ENCODE measurements around the gene SLC29A3. TPM values are rescaled to one million over a fixed set of nuclear protein-coding genes. Genes with fewer than 3 reads are reported as not detected.

The SLC29A3 gene
- total RNA-seq, 2 experiments from 2014 or later: 4.3 TPM

DNA sequence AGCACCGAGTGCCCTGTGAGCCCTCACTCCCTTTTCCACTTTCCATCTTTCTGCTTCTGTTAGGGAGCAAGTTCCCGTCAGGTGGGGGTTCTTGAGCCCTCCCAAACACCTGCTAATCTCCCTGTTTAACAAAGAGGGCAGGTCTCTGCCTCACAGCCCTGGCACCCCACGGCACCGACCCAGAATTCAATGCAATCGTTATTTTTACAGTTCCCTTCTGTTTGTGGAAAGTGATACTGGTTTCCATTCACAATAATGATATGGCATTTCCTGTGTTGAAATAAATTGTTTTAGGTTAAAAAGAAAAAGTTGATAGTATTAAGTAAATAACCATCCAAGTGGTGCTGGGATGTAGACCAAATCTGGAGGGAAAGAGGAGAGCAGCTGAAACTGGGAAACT lies 38.8 kb upstream of the SLC29A3 start:
- no peak overlapping the region for H3K27ac Mint-ChIP-seq

DNA sequence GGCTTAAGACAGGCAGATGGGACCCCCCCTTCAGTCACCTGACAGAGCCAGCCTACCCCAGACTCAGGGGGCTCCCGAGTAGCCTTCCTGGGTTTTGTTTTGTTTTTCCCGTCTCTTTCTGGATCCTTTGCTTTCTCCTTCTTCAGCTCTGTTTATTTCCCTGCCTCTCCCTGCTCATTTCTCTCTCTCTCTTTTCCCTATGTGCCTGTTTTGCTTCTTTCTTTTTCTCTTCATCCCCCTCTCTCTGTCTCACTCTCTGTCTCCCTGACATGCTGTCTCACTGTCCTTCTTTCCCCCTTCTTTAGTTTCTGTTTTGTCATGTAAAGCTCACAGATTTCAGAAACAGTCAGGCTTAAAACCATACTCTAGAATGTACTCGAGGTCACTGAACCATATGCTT lies 38.2 kb upstream of the SLC29A3 start:
- DNase-seq: no peak

More for the DNA sequence above, 38.8 kb upstream of the SLC29A3 start:
- no peaks in the 10 kb centered on the region for H3K4me1 Mint-ChIP-seq
- H3K4me3 Mint-ChIP-seq: no peak overlapping the region
- DNase-seq: no peak
- H3K36me3 Mint-ChIP-seq: no peaks in the 10 kb centered on the region
- no peaks in the 10 kb centered on the region for H3K27me3 Mint-ChIP-seq
- H3K9me3 Mint-ChIP-seq: no peaks in the 10 kb centered on the region

DNA sequence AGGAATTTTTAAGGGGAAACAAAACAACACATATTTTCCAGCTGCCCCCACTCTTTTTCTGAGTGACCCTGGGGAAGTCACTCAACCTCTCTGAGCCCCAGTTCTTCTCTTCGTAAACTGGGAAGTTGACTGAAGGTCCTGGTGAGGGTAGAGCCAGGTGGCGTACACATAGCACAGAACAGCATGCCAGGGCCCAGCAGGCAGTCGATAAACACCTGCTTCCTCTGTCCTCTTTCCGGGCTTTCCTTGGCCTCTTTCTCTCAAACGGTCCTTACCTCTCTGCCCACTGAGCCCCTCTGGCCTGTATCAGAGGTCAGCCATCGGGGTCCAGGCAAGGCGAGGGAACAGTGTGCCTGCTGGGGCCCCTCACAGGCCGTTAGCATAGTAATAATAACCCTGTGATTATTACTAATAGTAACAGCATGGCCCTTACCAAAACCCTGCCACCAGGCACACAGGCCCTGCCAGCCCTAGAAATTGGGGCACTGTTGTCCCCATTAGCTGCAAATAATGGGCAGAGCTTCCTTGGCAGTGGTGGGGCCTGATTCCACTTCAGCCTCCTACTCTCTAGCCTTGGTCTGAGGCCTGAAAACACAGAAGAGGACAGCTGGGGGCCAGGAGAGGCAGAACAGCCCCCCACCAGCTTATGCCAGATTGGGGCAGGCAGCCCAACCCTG lies 37.3 kb upstream of the SLC29A3 start:
- H3K36me3 Mint-ChIP-seq: no peaks in the 10 kb centered on the region
- no peaks in the 10 kb centered on the region for H3K9me3 Mint-ChIP-seq
- H3K27me3 Mint-ChIP-seq: no peaks in the 10 kb centered on the region
- no peak for DNase-seq
- no peak overlapping the region for H3K4me3 Mint-ChIP-seq
- H3K27ac Mint-ChIP-seq: no peak overlapping the region
- no peaks in the 10 kb centered on the region for H3K4me1 Mint-ChIP-seq

More for the DNA sequence above, 38.2 kb upstream of the SLC29A3 start:
- no peaks in the 10 kb centered on the region for H3K4me1 Mint-ChIP-seq
- H3K4me3 Mint-ChIP-seq: no peak overlapping the region
- no peaks in the 10 kb centered on the region for H3K9me3 Mint-ChIP-seq
- H3K27ac Mint-ChIP-seq: no peak overlapping the region
- H3K36me3 Mint-ChIP-seq: no peaks in the 10 kb centered on the region
- no peaks in the 10 kb centered on the region for H3K27me3 Mint-ChIP-seq

- Mint-ChIP-seq H3K36me3 (no peaks in the 10 kb centered on the region), H3K4me1 (no peaks in the 10 kb centered on the region), H3K27ac (no peak overlapping the region), H3K27me3 (no peaks in the 10 kb centered on the region), H3K4me3 (no peak overlapping the region), H3K9me3 (no peaks in the 10 kb centered on the region)
- DNase-seq: no peak
Observed at GRCh38 chr10:71282323-71282680, 36.8 kb upstream of the SLC29A3 start.

GRCh38 chr10:71283410-71283809 lies 35.6 kb upstream of the SLC29A3 start:
- Mint-ChIP-seq H3K4me3 (no peak overlapping the region), H3K27me3 (no peaks in the 10 kb centered on the region), H3K4me1 (no peaks in the 10 kb centered on the region), H3K9me3 (no peaks in the 10 kb centered on the region), H3K36me3 (no peaks in the 10 kb centered on the region), H3K27ac (no peak overlapping the region)
- DNase-seq: no peak

GRCh38 chr10:71283876-71284275 lies 35.2 kb upstream of the SLC29A3 start:
- no peaks in the 10 kb centered on the region for H3K9me3 Mint-ChIP-seq
- no peak overlapping the region for H3K4me3 Mint-ChIP-seq
- H3K27me3 Mint-ChIP-seq: no peaks in the 10 kb centered on the region
- H3K27ac Mint-ChIP-seq: no peak overlapping the region
- no peaks in the 10 kb centered on the region for H3K36me3 Mint-ChIP-seq
- H3K4me1 Mint-ChIP-seq: no peaks in the 10 kb centered on the region
- DNase-seq: no peak

DNA sequence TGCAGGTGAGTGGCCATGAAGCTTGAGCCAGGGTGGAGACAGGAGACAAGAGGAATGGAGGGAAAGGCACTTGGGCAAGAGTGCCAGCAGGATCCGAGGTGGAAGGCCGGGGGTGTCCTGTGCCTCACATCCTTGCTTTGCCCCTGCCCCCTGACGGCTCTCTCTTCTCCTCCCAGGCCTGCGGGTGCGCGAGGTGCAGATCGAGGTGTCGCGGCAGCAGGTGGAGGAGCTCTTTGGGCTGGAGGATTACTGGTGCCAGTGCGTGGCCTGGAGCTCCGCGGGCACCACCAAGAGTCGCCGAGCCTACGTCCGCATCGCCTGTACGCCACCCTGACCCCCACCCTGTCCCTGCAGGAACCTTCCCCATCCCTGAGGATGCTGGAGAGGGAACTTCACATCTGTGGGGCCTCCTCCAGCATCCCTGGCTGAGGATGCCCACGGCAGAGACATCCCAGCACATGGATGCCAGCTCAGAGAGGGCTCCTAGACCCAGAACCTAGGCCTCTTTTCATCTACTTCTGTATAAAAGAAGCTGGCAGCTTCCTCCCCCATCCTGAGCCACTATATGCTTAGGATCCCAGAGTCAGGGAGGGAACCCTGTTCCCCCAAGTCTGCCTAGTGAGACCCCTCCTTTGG lies 34.4 kb upstream of the SLC29A3 start:
- H3K4me3 Mint-ChIP-seq: no peak overlapping the region
- no peaks in the 10 kb centered on the region for H3K4me1 Mint-ChIP-seq
- no peaks in the 10 kb centered on the region for H3K9me3 Mint-ChIP-seq
- no peak for DNase-seq
- H3K36me3 Mint-ChIP-seq: no peaks in the 10 kb centered on the region
- H3K27ac Mint-ChIP-seq: no peak overlapping the region
- no peaks in the 10 kb centered on the region for H3K27me3 Mint-ChIP-seq

GRCh38 chr10:71285180-71285545 lies 33.9 kb upstream of the SLC29A3 start:
- H3K9me3 Mint-ChIP-seq: no peaks in the 10 kb centered on the region
- no peaks in the 10 kb centered on the region for H3K36me3 Mint-ChIP-seq
- H3K27ac Mint-ChIP-seq: no peak overlapping the region
- peak; percentile 40 for DNase-seq
- no peaks in the 10 kb centered on the region for H3K27me3 Mint-ChIP-seq
- no peak overlapping the region for H3K4me3 Mint-ChIP-seq
- no peaks in the 10 kb centered on the region for H3K4me1 Mint-ChIP-seq

DNA sequence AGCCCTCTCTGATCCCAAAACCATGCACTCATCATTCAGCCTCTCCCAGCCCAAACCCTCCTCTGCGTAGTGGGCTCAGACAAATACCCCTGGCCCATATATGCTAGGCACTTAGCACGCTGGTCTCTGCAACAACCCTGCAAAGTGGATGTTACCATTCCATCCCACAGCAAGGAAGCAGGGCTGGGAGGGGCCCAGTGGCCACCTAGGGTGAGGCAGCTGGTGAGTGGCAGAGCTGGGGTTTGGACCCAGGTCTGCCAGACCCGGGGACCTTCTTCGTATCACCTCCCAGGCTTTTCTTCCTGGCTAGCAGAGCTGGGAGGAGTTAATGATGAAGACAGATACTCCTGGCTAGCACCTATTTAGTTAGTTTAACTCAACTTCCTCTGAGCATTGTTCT lies 33.1 kb upstream of the SLC29A3 start:
- no peak overlapping the region for H3K4me3 Mint-ChIP-seq
- no peaks in the 10 kb centered on the region for H3K27me3 Mint-ChIP-seq

GRCh38 chr10:71286521-71287294 lies 32.4 kb upstream of the SLC29A3 start:
- no peak for DNase-seq

More for the DNA sequence above, 33.1 kb upstream of the SLC29A3 start:
- Mint-ChIP-seq H3K36me3 (no peaks in the 10 kb centered on the region), H3K4me1 (no peaks in the 10 kb centered on the region), H3K27ac (no peak overlapping the region), H3K9me3 (no peaks in the 10 kb centered on the region)
- DNase-seq: no peak

DNA sequence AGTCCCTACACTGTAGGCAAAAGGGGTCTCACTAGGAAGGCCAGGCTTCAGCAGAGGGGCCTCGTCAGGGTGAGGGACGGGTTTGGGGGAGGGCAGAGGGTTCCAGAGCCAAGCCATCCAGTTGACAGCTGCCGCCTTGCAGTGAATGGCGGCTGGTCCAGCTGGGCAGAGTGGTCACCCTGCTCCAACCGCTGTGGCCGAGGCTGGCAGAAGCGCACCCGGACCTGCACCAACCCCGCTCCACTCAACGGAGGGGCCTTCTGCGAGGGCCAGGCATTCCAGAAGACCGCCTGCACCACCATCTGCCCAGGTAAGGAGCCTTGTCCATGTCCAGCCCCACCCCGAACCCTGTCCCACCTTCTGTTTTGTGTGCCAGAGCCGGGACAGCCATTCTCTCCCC lies 31.6 kb upstream of the SLC29A3 start:
- Mint-ChIP-seq H3K4me1 (no peaks in the 10 kb centered on the region), H3K36me3 (no peaks in the 10 kb centered on the region), H3K4me3 (no peak overlapping the region), H3K27ac (no peak overlapping the region), H3K9me3 (no peaks in the 10 kb centered on the region), H3K27me3 (no peaks in the 10 kb centered on the region)
- no peak for DNase-seq

More at GRCh38 chr10:71286521-71287294, 32.4 kb upstream of the SLC29A3 start:
- Mint-ChIP-seq H3K4me1 (no peaks in the 10 kb centered on the region), H3K27me3 (no peaks in the 10 kb centered on the region), H3K36me3 (no peaks in the 10 kb centered on the region), H3K27ac (no peak overlapping the region), H3K4me3 (no peak overlapping the region), H3K9me3 (no peaks in the 10 kb centered on the region)

- H3K36me3 Mint-ChIP-seq: no peaks in the 10 kb centered on the region
- H3K4me3 Mint-ChIP-seq: no peak overlapping the region
- no peak overlapping the region for H3K27ac Mint-ChIP-seq
- no peaks in the 10 kb centered on the region for H3K4me1 Mint-ChIP-seq
- H3K9me3 Mint-ChIP-seq: no peaks in the 10 kb centered on the region
- DNase-seq: no peak
- no peaks in the 10 kb centered on the region for H3K27me3 Mint-ChIP-seq
Observed at GRCh38 chr10:71288461-71288860, 30.6 kb upstream of the SLC29A3 start.

GRCh38 chr10:71289421-71290130 lies 29.5 kb upstream of the SLC29A3 start:
- no peaks in the 10 kb centered on the region for H3K27me3 Mint-ChIP-seq
- no peak for DNase-seq
- no peaks in the 10 kb centered on the region for H3K4me1 Mint-ChIP-seq
- no peak overlapping the region for H3K27ac Mint-ChIP-seq
- H3K36me3 Mint-ChIP-seq: no peaks in the 10 kb centered on the region
- no peak overlapping the region for H3K4me3 Mint-ChIP-seq
- no peaks in the 10 kb centered on the region for H3K9me3 Mint-ChIP-seq

DNA sequence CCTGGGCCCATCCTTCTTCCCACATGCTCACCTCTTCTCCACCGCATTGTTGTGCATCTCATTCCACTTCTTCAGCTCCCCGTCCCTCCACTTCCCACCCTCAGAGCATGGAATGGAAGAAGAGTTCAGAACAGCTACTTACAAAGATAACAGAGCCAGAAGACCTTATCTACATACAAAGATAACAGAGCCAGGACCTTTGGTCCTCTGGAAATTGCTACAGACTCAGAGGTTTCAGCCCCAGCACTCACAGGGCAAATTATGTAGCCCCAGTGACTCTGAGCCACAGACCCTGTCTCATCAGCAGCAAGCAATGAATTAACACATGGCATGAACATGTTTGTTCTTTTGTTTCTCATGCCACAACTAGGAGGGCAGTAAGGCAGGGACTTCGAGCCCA lies 28.7 kb upstream of the SLC29A3 start:
- no peak overlapping the region for H3K27ac Mint-ChIP-seq
- H3K4me3 Mint-ChIP-seq: no peak overlapping the region
- H3K4me1 Mint-ChIP-seq: no peaks in the 10 kb centered on the region
- no peaks in the 10 kb centered on the region for H3K36me3 Mint-ChIP-seq
- H3K27me3 Mint-ChIP-seq: no peaks in the 10 kb centered on the region
- H3K9me3 Mint-ChIP-seq: no peaks in the 10 kb centered on the region
- DNase-seq: no peak

DNA sequence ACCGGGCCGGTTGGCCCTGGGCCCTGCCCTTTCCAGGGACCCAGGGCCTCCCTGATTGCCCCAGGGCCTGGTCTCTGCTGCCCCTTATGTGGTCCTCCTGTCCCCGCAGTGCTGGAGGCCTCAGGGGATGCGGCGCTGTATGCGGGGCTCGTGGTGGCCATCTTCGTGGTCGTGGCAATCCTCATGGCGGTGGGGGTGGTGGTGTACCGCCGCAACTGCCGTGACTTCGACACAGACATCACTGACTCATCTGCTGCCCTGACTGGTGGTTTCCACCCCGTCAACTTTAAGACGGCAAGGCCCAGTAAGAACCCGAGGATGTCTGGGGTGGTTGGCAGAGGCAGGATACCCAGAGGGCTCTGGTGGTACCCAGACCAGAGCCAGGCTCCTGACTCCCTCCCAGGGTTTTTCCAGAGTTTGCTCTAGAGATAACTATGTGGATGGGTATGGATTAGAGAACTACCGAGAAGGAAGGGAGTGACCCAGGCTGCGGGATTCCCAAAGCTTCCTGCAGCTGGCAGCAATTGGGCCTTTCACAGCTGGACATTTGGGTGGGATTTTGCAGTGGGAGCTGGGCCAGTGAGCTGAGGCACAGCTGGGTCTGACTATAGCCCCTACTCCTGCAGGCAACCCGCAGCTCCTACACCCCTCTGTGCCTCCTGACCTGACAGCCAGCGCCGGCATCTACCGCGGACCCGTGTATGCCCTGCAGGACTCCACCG lies 28.1 kb upstream of the SLC29A3 start:
- H3K9me3 Mint-ChIP-seq: no peaks in the 10 kb centered on the region
- no peaks in the 10 kb centered on the region for H3K27me3 Mint-ChIP-seq
- no peak for DNase-seq
- no peak overlapping the region for H3K4me3 Mint-ChIP-seq
- H3K4me1 Mint-ChIP-seq: no peaks in the 10 kb centered on the region
- H3K27ac Mint-ChIP-seq: no peak overlapping the region
- no peaks in the 10 kb centered on the region for H3K36me3 Mint-ChIP-seq
